B cell (primary cell): Measurements from ENCODE around the gene CRIP3. TPM values are rescaled to one million over a fixed set of nuclear protein-coding genes. Genes with fewer than 3 reads are reported as not detected.

Experiments used
- ATAC-seq: fragments of 200-7000 bp; cut with Tn5 transposase; one replicate; pipeline ENCODE4 v1.10.0; 2021; ENCODE audit warnings: low read depth, mild to moderate bottlenecking, moderate number of reproducible peaks, moderate library complexity
- CTCF ChIA-PET: fragments of 350-600 bp; sonication (Branson Sonifier 250); formaldehyde crosslinking; loops from one replicate; lab custom pipeline; 2021; ENCODE audit warnings: antibody characterized with exemption, inconsistent platforms; lab: Charles Lee
- POLR2A ChIA-PET: fragments of 350-600 bp; sonication (Branson Sonifier 250); formaldehyde crosslinking; loops from one replicate; lab custom pipeline; 2021; ENCODE audit warnings: antibody characterized with exemption; lab: Charles Lee
- DNase-seq: peaks from one replicate; pipeline ENCODE4 v3.0.0; 2013
- H2AFZ ChIP-seq: 2 replicates; pipeline ENCODE4 v1.6.1; 2012; ENCODE audit warnings: mild to moderate bottlenecking, low read depth, low read length; ENCODE audit not compliant: insufficient read depth, poor library complexity, severe bottlenecking
- H3K27ac ChIP-seq, 2 donors: 1 replicate in 1 of 2; 2 replicates in 1 of 2; pipeline ENCODE4 v1.5.1; 2012 to 2013; ENCODE audit warnings: low read length in 2 of 2, mild to moderate bottlenecking in 2 of 2, moderate library complexity in 1 of 2
- H3K27me3 ChIP-seq, 4 experiments: fragments of 200-600 bp in 1 of 4; sonication (generic) in 1 of 4; replicated peaks in 1 of 4; 1 replicate in 2 of 4; 2 replicates in 2 of 4; pipeline versions ENCODE4 v1.6.1 to v1.7.0; 2013 to 2016; ENCODE audit warnings: low read length in 3 of 4, mild to moderate bottlenecking in 2 of 4, mixed read lengths in 1 of 4, moderate library complexity in 1 of 4; ENCODE audit not compliant: insufficient read depth in 4 of 4, control insufficient read depth in 3 of 4; ENCODE audit errors: control extremely low read depth in 1 of 4
- H3K36me3 ChIP-seq, 2 experiments: replicated peaks in 1 of 2; 1 replicate in 1 of 2; 2 replicates in 1 of 2; pipeline versions ENCODE4 v1.6.1 to v1.7.1; 2013; ENCODE audit warnings: low read length in 1 of 2; ENCODE audit not compliant: insufficient read depth in 2 of 2, control insufficient read depth in 1 of 2; ENCODE audit errors: control extremely low read depth in 1 of 2, extremely low read depth in 1 of 2
- H3K4me1 ChIP-seq, 2 donors: fragments of 200-600 bp in 1 of 2; sonication (generic) in 1 of 2; 1 replicate in 1 of 2; 2 replicates in 1 of 2; pipeline versions ENCODE4 v1.5.1 to v1.6.1; 2013 to 2017; ENCODE audit warnings: low read length in 2 of 2; ENCODE audit not compliant: control insufficient read depth in 2 of 2, insufficient read depth in 2 of 2
- H3K4me2 ChIP-seq: replicated peaks from 2 replicates; pipeline ENCODE3; 2012; ENCODE audit warnings: mild to moderate bottlenecking, low read depth, low read length; ENCODE audit not compliant: poor library complexity, severe bottlenecking
- H3K4me3 ChIP-seq, 5 experiments: fragments of 200-600 bp in 1 of 5; sonication (generic) in 1 of 5; 1 replicate in 3 of 5; 2 replicates in 2 of 5; pipeline versions ENCODE4 v1.5.1 to v1.7.0; 2011 to 2016; ENCODE audit warnings: low read length in 4 of 5, mild to moderate bottlenecking in 4 of 5, low read depth in 2 of 5, control low read depth in 1 of 5, moderate library complexity in 1 of 5; ENCODE audit not compliant: insufficient read depth in 1 of 5; ENCODE audit errors: control extremely low read depth in 1 of 5, extremely low read depth in 1 of 5
- H3K79me2 ChIP-seq: fragments of 200-600 bp; sonication (generic); one replicate; pipeline ENCODE4 v1.6.0; 2016; ENCODE audit warnings: low read length; ENCODE audit not compliant: control insufficient read depth, insufficient read depth
- H3K9ac ChIP-seq: fragments of 200-600 bp; sonication (generic); 2 replicates; pipeline ENCODE4 v1.6.1; 2017; ENCODE audit warnings: mild to moderate bottlenecking, low read length, moderate library complexity
- H3K9me3 ChIP-seq, 3 donors: one replicate each; pipeline versions ENCODE4 v1.6.1 to v1.7.1; 2013; ENCODE audit warnings: low read length in 2 of 3; ENCODE audit not compliant: control insufficient read depth in 2 of 3, insufficient read depth in 1 of 3; ENCODE audit errors: control extremely low read depth in 1 of 3
- H4K20me1 ChIP-seq: 2 replicates; pipeline ENCODE4 v1.6.0; 2012; ENCODE audit warnings: mild to moderate bottlenecking, low read length; ENCODE audit not compliant: insufficient read depth, control insufficient read depth, poor library complexity, severe bottlenecking
- H3K27ac Mint-ChIP-seq: one replicate; pipeline ENCODE4 v1.8.0; 2021; ENCODE audit warnings: mixed read lengths
- H3K27me3 Mint-ChIP-seq: one replicate; pipeline ENCODE4 v1.8.0; 2021; ENCODE audit warnings: mixed read lengths
- H3K4me1 Mint-ChIP-seq: one replicate; pipeline ENCODE4 v1.8.0; 2021; ENCODE audit warnings: mixed read lengths
- H3K4me3 Mint-ChIP-seq: one replicate; pipeline ENCODE4 v1.8.0; 2021; ENCODE audit warnings: mixed read lengths
- H3K9me3 Mint-ChIP-seq: one replicate; pipeline ENCODE4 v1.8.0; 2022; ENCODE audit warnings: mixed read lengths; ENCODE audit not compliant: insufficient read depth
- EZH2 ChIP-seq: IDR thresholded peaks from 2 replicates; pipeline ENCODE4 v1.6.1; 2012; ENCODE audit warnings: borderline replicate concordance, low read depth, mild to moderate bottlenecking, moderate library complexity, low read length; ENCODE audit not compliant: insufficient read depth, poor library complexity, severe bottlenecking
- WGBS: methylation state at CpG from one replicate; pipeline ENCODE4 v1.1.5; 2013; ENCODE audit warnings: missing lambda C conversion rate; ENCODE audit not compliant: insufficient coverage; 5-methylcytosine and 5-hydroxymethylcytosine counted together
- intact Hi-C: fragments of 100-400 bp; cut with micrococcal nuclease; formaldehyde crosslinking; loops from one replicate; pipeline ENCODE4 v1.10.0; 2022
- polyA minus RNA-seq: library from RNA; depleted of rRNA, polyadenylated mRNA; stranded (reverse); fragments of >200 nt; gene quantifications from 2 replicates; pipeline ENCODE4 v1.2.3, GENCODE V29; 2012
- polyA plus RNA-seq: library from polyadenylated mRNA; depleted of rRNA; stranded (reverse); fragments of >200 nt; gene quantifications from 2 replicates; pipeline ENCODE4 v1.2.3, GENCODE V29; 2012
- total RNA-seq, 2 donors: library from RNA; stranded (reverse); fragments of 120-200 nt in 1 of 2; gene quantifications; 1 replicate in 1 of 2; 2 replicates in 1 of 2; pipeline versions ENCODE4 v1.2.3 to v1.2.4, GENCODE V29; 2013 to 2022
- TF ChIP-seq, protein P1 (sequence below): fragments of 200-600 bp; IDR thresholded peaks from one replicate; pipeline ENCODE4 v1.8.0; 2022; ENCODE audit warnings: antibody characterized with exemption, mild to moderate bottlenecking

CRIP3 gene
- 25.8 and 27.9 TPM in 2 replicates for total RNA-seq
- 29.0 TPM for total RNA-seq (2013)
- 64.0 and 64.6 TPM in 2 replicates for polyA plus RNA-seq
- polyA minus RNA-seq = 8.1 and 11.6 TPM in 2 replicates

GRCh38 chr6:43308101-43308989 is at the start of gene CRIP3:
CRIP3 (minus strand) TSS chr6:43308826; CDS start chr6:43308792, 34 bp downstream.
- peaks cover 0 to 2% of the 10 kb centered on the region in 2 experiments for H3K36me3 ChIP-seq
- peak within 1 kb of the TSS; percentile 64 for H3K9ac ChIP-seq
- H3K27me3 ChIP-seq = no peaks in the 10 kb centered on the region
- H3K4me3 ChIP-seq = peak within 1 kb of the TSS in 4 of 5 experiments; percentile 52 to 68 (median 60)
- H4K20me1 ChIP-seq = peaks cover 8% of the 10 kb centered on the region
- intact Hi-C loops = loop anchor here (1.0 to 2.0 kb wide), 3 partner anchors 26 to 90 kb away; no protein-coding TSS in a partner anchor
- Mint-ChIP-seq H3K4me3 (peak within 1 kb of the TSS; percentile 92), H3K27ac (peak within 1 kb of the TSS; percentile 71), H3K27me3 (no peaks in the 10 kb centered on the region), H3K9me3 (peaks cover 2% of the 10 kb centered on the region), H3K4me1 (peaks cover 43% of the 10 kb centered on the region)
- H3K9me3 ChIP-seq = peaks cover 0 to 7% (median 0%) of the 10 kb centered on the region in 3 donors
- peak; percentile 77 for ATAC-seq
- peak within 1 kb of the TSS; percentile 88 for H3K4me2 ChIP-seq
- TF ChIP-seq, protein P1, sequence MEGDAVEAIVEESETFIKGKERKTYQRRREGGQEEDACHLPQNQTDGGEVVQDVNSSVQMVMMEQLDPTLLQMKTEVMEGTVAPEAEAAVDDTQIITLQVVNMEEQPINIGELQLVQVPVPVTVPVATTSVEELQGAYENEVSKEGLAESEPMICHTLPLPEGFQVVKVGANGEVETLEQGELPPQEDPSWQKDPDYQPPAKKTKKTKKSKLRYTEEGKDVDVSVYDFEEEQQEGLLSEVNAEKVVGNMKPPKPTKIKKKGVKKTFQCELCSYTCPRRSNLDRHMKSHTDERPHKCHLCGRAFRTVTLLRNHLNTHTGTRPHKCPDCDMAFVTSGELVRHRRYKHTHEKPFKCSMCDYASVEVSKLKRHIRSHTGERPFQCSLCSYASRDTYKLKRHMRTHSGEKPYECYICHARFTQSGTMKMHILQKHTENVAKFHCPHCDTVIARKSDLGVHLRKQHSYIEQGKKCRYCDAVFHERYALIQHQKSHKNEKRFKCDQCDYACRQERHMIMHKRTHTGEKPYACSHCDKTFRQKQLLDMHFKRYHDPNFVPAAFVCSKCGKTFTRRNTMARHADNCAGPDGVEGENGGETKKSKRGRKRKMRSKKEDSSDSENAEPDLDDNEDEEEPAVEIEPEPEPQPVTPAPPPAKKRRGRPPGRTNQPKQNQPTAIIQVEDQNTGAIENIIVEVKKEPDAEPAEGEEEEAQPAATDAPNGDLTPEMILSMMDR = peak; percentile 74
- TF ChIP-seq EZH2 = no peak
- H2AFZ ChIP-seq = peak within 1 kb of the TSS; percentile 79
- POLR2A ChIA-PET = interaction anchor here (0.7 to 1.6 kb wide), 4 partner anchors 10 to 61 kb away, joined by 3 to 5 read pairs (median 4); partner anchors contain the start of gene ZNF318
- 10% methylated on average over 37 of the region's 39 CpGs for WGBS
- peaks cover 9% of the 10 kb centered on the region for H3K79me2 ChIP-seq
- CTCF ChIA-PET = interaction anchor here (0.6 to 4.5 kb wide), 30 partner anchors 9 to 1380 kb away, joined by 3 to 48 read pairs (median 4); partner anchors contain the start of genes ABCC10, DNPH1, SLC22A7 and ZNF318
- peak; percentile 77 for DNase-seq
- H3K4me1 ChIP-seq = peaks cover 40 to 43% of the 10 kb centered on the region in 2 donors
- H3K27ac ChIP-seq = peak within 1 kb of the TSS; percentile 6 to 15
